HTERT RPE-1 (cell line): Measurements from ENCODE around the gene EPB41L1.

Experiments
- in situ Hi-C: fragments of 300-500 bp; cut with MboI; formaldehyde crosslinking; loops from 4 replicates; pipeline ENCODE4 v1.14.3; 2020; ENCODE audit warnings: low sequenced_read_pairs

EPB41L1 gene

GRCh38 chr20:36183155-36183944, 28.8 kb downstream of the EPB41L1 start:
- in situ Hi-C loops = no loop called here

- in situ Hi-C loops = no loop called here
Measured at GRCh38 chr20:36184816-36185776, 30.6 kb downstream of the EPB41L1 start.

GRCh38 chr20:36193977-36194712, 39.6 kb downstream of the EPB41L1 start:
- in situ Hi-C loops = no loop called here

- in situ Hi-C loops = no loop called here
Measured at GRCh38 chr20:36196676-36197075, 42.1 kb downstream of the EPB41L1 start.

GRCh38 chr20:36197271-36197670, 42.7 kb downstream of the EPB41L1 start:
- in situ Hi-C loops = no loop called here

- in situ Hi-C loops = no loop called here
Measured at GRCh38 chr20:36199345-36200257, 45.1 kb downstream of the EPB41L1 start.

- in situ Hi-C loops = no loop called here
Measured at GRCh38 chr20:36200451-36200850, 45.9 kb downstream of the EPB41L1 start.

GRCh38 chr20:36201198-36201597, 46.7 kb downstream of the EPB41L1 start:
- in situ Hi-C loops = no loop called here

- in situ Hi-C loops = no loop called here
Measured at GRCh38 chr20:36202891-36203338, 48.4 kb downstream of the EPB41L1 start.

GRCh38 chr20:36203861-36204260, 49.3 kb downstream of the EPB41L1 start:
- in situ Hi-C loops = no loop called here

GRCh38 chr20:36205026-36205425, 50.5 kb downstream of the EPB41L1 start:
- in situ Hi-C loops = no loop called here

- in situ Hi-C loops = no loop called here
Measured at GRCh38 chr20:36206068-36206467, 51.5 kb downstream of the EPB41L1 start.

- in situ Hi-C loops = no loop called here
Measured at GRCh38 chr20:36206641-36207040, 52.1 kb downstream of the EPB41L1 start.

GRCh38 chr20:36207602-36208001, 53.1 kb downstream of the EPB41L1 start:
- in situ Hi-C loops = no loop called here

- in situ Hi-C loops = no loop called here
Measured at GRCh38 chr20:36208257-36208656, 53.7 kb downstream of the EPB41L1 start.

GRCh38 chr20:36210436-36211021, 56.0 kb downstream of the EPB41L1 start:
- in situ Hi-C loops = no loop called here

- in situ Hi-C loops = no loop called here
Measured at GRCh38 chr20:36213362-36213761, 58.8 kb downstream of the EPB41L1 start.

GRCh38 chr20:36214684-36215256, 60.2 kb downstream of the EPB41L1 start:
- in situ Hi-C loops = no loop called here

GRCh38 chr20:36215778-36216177, 61.2 kb downstream of the EPB41L1 start:
- in situ Hi-C loops = no loop called here
